HCT116 (cell line): ENCODE data around the gene MARS1.

Experiments
- EZH2 ChIP-seq: fragments of 200-600 bp; sonication (generic); IDR thresholded peaks from 2 replicates; pipeline ENCODE4 v1.6.1; 2017; ENCODE audit warnings: antibody characterized with exemption, mixed run types
- TF ChIP-seq, protein P1 (sequence below), 3 experiments: fragments of 200-600 bp in 1 of 3; sonication (generic) in 1 of 3; IDR thresholded peaks in 2 of 3; conservative IDR thresholded peaks in 1 of 3; 2 replicates each; pipeline ENCODE4 v1.5.1; 2012 to 2017; ENCODE audit warnings: low read depth in 2 of 3, low read length in 2 of 3, antibody characterized with exemption in 1 of 3, borderline replicate concordance in 1 of 3, control low read depth in 1 of 3, mild to moderate bottlenecking in 1 of 3, mixed read lengths in 1 of 3, mixed run types in 1 of 3, moderate library complexity in 1 of 3; ENCODE audit not compliant: insufficient read depth in 1 of 3

DNA sequence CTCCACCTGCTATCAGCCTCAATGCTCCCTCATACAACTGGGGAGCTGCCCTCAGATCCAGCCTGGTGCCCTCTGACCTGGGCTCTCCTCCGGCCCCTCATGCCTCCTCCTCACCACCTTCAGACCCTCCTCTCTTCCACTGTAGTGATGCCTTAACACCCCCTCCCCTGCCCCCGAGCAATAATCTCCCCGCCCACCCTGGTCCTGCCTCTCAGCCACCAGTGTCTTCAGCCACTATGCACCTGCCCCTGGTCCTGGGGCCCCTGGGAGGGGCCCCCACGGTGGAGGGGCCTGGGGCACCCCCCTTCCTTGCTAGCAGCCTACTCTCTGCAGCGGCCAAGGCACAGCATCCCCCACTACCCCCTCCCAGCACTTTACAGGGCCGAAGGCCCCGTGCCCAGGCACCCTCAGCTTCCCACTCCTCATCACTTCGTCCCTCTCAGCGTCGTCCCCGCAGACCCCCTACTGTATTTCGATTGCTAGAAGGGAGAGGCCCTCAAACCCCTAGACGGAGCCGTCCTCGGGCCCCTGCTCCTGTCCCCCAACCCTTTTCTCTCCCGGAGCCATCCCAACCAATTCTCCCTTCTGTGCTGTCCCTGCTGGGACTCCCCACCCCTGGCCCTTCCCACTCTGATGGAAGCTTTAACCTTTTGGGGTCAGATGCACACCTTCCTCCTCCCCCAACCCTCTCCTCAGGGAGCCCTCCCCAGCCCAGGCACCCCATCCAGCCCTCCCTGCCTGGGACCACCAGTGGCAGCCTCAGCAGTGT, 37.9 kb downstream of the MARS1 start:
- TF ChIP-seq, protein P1, sequence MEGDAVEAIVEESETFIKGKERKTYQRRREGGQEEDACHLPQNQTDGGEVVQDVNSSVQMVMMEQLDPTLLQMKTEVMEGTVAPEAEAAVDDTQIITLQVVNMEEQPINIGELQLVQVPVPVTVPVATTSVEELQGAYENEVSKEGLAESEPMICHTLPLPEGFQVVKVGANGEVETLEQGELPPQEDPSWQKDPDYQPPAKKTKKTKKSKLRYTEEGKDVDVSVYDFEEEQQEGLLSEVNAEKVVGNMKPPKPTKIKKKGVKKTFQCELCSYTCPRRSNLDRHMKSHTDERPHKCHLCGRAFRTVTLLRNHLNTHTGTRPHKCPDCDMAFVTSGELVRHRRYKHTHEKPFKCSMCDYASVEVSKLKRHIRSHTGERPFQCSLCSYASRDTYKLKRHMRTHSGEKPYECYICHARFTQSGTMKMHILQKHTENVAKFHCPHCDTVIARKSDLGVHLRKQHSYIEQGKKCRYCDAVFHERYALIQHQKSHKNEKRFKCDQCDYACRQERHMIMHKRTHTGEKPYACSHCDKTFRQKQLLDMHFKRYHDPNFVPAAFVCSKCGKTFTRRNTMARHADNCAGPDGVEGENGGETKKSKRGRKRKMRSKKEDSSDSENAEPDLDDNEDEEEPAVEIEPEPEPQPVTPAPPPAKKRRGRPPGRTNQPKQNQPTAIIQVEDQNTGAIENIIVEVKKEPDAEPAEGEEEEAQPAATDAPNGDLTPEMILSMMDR (IDR thresholded peaks at IDR 0.05 in 2 of 3, conservative IDR thresholded peaks at IDR 0.05 in 1 of 3; ENCODE audit: borderline replicate concordance in 1 of 3, insufficient read depth in 1 of 3, low read depth in 2 of 3, low read length in 2 of 3): no peak
- no peak for TF ChIP-seq EZH2
